Esophagus squamous epithelium (tissue), 4 donors: Measurements from ENCODE around the gene SGSM2.

Experiments
- CTCF ChIP-seq, 6 experiments: fragments of 450-650 bp in 4 of 6; fragments of 200-600 bp in 2 of 6; sonication (generic) in 2 of 6; IDR thresholded peaks; one replicate each; pipeline ENCODE4 v1.5.1; 2016 to 2019; ENCODE audit warnings: antibody characterized with exemption in 6 of 6, mild to moderate bottlenecking in 4 of 6, moderate library complexity in 4 of 6
- POLR2A ChIP-seq, 4 donors: fragments of 450-650 bp; IDR thresholded peaks; one replicate each; pipeline ENCODE4 v1.6.1; 2017; ENCODE audit warnings: antibody characterized with exemption in 4 of 4, mild to moderate bottlenecking in 4 of 4, moderate library complexity in 3 of 4

- no peak for TF ChIP-seq CTCF (IDR thresholded peaks at IDR 0.05)
- TF ChIP-seq POLR2A (IDR thresholded peaks at IDR 0.05): no peak
Measured at GRCh38 chr17:2362881-2363280, 25.6 kb downstream of the SGSM2 start.
